Measurements from ENCODE around the gene ACOT7. TPM values are rescaled to one million over a fixed set of nuclear protein-coding genes. Genes with fewer than 3 reads are reported as not detected.
"Not testable (repeated sequence)": the region's sequence is repeated elsewhere in the genome, so short reads cannot be mapped to it uniquely, and the experiment has no call there.

The ACOT7 gene
- total RNA-seq, 1 donor from 2014 or later, result 11.9 TPM

- intact Hi-C loops (cut with DNase I), result no loop called here
- ATAC-seq (no peak), DNase-seq (ENCODE audit: low spot score) (no peak)
Measured at GRCh38 chr1:6409053-6409452, 15.5 kb upstream of the ACOT7 start.

- intact Hi-C loops (cut with DNase I), result no loop called here
- DNase-seq (ENCODE audit: low spot score), result no peak
Measured at GRCh38 chr1:6408023-6408422, 14.5 kb upstream of the ACOT7 start.

GRCh38 chr1:6401673-6402072 is 8.1 kb upstream of the ACOT7 start:
- ATAC-seq (no peak), DNase-seq (ENCODE audit: low spot score) (no peak)
- intact Hi-C loops (cut with DNase I), result loop anchor here (5.0 kb wide), 1 partner anchor 154 kb away; no protein-coding TSS in a partner anchor

More at GRCh38 chr1:6408023-6408422, 14.5 kb upstream of the ACOT7 start:
- ATAC-seq, result no peak

- no peak for DNase-seq (ENCODE audit: low spot score)
- no peak for ATAC-seq
- intact Hi-C loops (cut with DNase I), result no loop called here
Measured at GRCh38 chr1:6399294-6399693, 5.7 kb upstream of the ACOT7 start.

- no peak for DNase-seq (ENCODE audit: low spot score)
- no peak for ATAC-seq
- intact Hi-C loops (cut with DNase I), result no loop called here
Measured at GRCh38 chr1:6397844-6398441, 4.4 kb upstream of the ACOT7 start.

GRCh38 chr1:6396998-6397397 is 3.4 kb upstream of the ACOT7 start:
- intact Hi-C loops (cut with DNase I), result no loop called here
- DNase-seq (ENCODE audit: low spot score), result no peak
- no peak for ATAC-seq

GRCh38 chr1:6395781-6396244 is 2.2 kb upstream of the ACOT7 start:
- DNase-seq (ENCODE audit: low spot score); ATAC-seq; intact Hi-C loops (cut with DNase I): not testable (repeated sequence)

GRCh38 chr1:6395130-6395529 is 1.6 kb upstream of the ACOT7 start:
- DNase-seq (ENCODE audit: low spot score); intact Hi-C loops (cut with DNase I); ATAC-seq: not testable (repeated sequence)

GRCh38 chr1:6392809-6393399 is 663 bp downstream of the ACOT7 start:
- intact Hi-C loops (cut with DNase I), result no loop called here
- ATAC-seq (no peak), DNase-seq (ENCODE audit: low spot score) (no peak)

GRCh38 chr1:6391951-6392808 is 1.4 kb downstream of the ACOT7 start:
- intact Hi-C loops (cut with DNase I), result no loop called here
- ATAC-seq (no peak), DNase-seq (ENCODE audit: low spot score) (no peak)

GRCh38 chr1:6389971-6390370 is 3.6 kb downstream of the ACOT7 start:
- no peak for ATAC-seq
- intact Hi-C loops (cut with DNase I), result no loop called here
- no peak for DNase-seq (ENCODE audit: low spot score)

GRCh38 chr1:6386371-6386949 is 7.1 kb downstream of the ACOT7 start:
- intact Hi-C loops (cut with DNase I), result no loop called here
- DNase-seq (ENCODE audit: low spot score) (no peak), ATAC-seq (no peak)

GRCh38 chr1:6385488-6386191 is 7.9 kb downstream of the ACOT7 start:
- ATAC-seq (no peak), DNase-seq (ENCODE audit: low spot score) (no peak)

GRCh38 chr1:6384962-6385361 is 8.6 kb downstream of the ACOT7 start:
- ATAC-seq, result no peak
- DNase-seq (ENCODE audit: low spot score), result no peak
- intact Hi-C loops (cut with DNase I), result no loop called here

More at GRCh38 chr1:6385488-6386191, 7.9 kb downstream of the ACOT7 start:
- intact Hi-C loops (cut with DNase I), result no loop called here

- intact Hi-C loops (cut with DNase I), result no loop called here
Measured at GRCh38 chr1:6384135-6384534, 9.4 kb downstream of the ACOT7 start.

GRCh38 chr1:6380037-6380436 is 13.5 kb downstream of the ACOT7 start:
- no peak for ATAC-seq
- intact Hi-C loops (cut with DNase I), result no loop called here
- no peak for DNase-seq (ENCODE audit: low spot score)

More at GRCh38 chr1:6384135-6384534, 9.4 kb downstream of the ACOT7 start:
- no peak for ATAC-seq
- no peak for DNase-seq (ENCODE audit: low spot score)

GRCh38 chr1:6378096-6378746 is 15.3 kb downstream of the ACOT7 start:
- DNase-seq (ENCODE audit: low spot score) (no peak), ATAC-seq (no peak)
- intact Hi-C loops (cut with DNase I), result no loop called here

GRCh38 chr1:6373961-6374720 is 19.4 kb downstream of the ACOT7 start:
- intact Hi-C loops (cut with DNase I), result no loop called here
- no peak for ATAC-seq
- DNase-seq (ENCODE audit: low spot score), result no peak

Measured in sciatic nerve (tissue), 2 donors.